Skeletal muscle cell (primary cell): ENCODE measurements around the gene ERGIC3.

ENCODE experiments used
- DNase-seq: peaks from one replicate; pipeline ENCODE4 v3.0.0-alpha.2; 2010; ENCODE audit warnings: low read depth
- H3K4me3 ChIP-seq: 2 replicates; pipeline ENCODE4 v1.5.1; 2011; ENCODE audit warnings: low read depth, mild to moderate bottlenecking, control low read depth, low read length, moderate library complexity

ERGIC3 gene

GRCh38 chr20:35587436-35587835 lies 45.6 kb downstream of the ERGIC3 start:
- H3K4me3 ChIP-seq: no peak overlapping the region
- no peak for DNase-seq

GRCh38 chr20:35588397-35588796 lies 46.5 kb downstream of the ERGIC3 start:
- H3K4me3 ChIP-seq: no peak overlapping the region
- DNase-seq: no peak

- H3K4me3 ChIP-seq: no peak overlapping the region
- DNase-seq: no peak
Measured at GRCh38 chr20:35592339-35592974, 50.6 kb downstream of the ERGIC3 start.

GRCh38 chr20:35595456-35595855 lies 53.6 kb downstream of the ERGIC3 start:
- DNase-seq: no peak
- H3K4me3 ChIP-seq: no peak overlapping the region

GRCh38 chr20:35595901-35596300 lies 54.0 kb downstream of the ERGIC3 start:
- H3K4me3 ChIP-seq: no peak overlapping the region
- DNase-seq: no peak

- H3K4me3 ChIP-seq: no peak overlapping the region
- no peak for DNase-seq
Measured at GRCh38 chr20:35597186-35597585, 55.3 kb downstream of the ERGIC3 start.

GRCh38 chr20:35598476-35598875 lies 56.6 kb downstream of the ERGIC3 start:
- H3K4me3 ChIP-seq: no peak overlapping the region
- DNase-seq: no peak

GRCh38 chr20:35598899-35599775 lies 57.3 kb downstream of the ERGIC3 start:
- DNase-seq: no peak

GRCh38 chr20:35599776-35600120 lies 57.9 kb downstream of the ERGIC3 start:
- no peak overlapping the region for H3K4me3 ChIP-seq
- no peak for DNase-seq

More at GRCh38 chr20:35598899-35599775, 57.3 kb downstream of the ERGIC3 start:
- H3K4me3 ChIP-seq: no peak overlapping the region

GRCh38 chr20:35600176-35600992 lies 58.5 kb downstream of the ERGIC3 start:
- DNase-seq: no peak
- no peak overlapping the region for H3K4me3 ChIP-seq

- DNase-seq: peak; percentile 31
- peak overlapping the region; percentile 36 for H3K4me3 ChIP-seq
Measured at GRCh38 chr20:35600993-35601973, 59.4 kb downstream of the ERGIC3 start.

- peak overlapping the region; percentile 36 for H3K4me3 ChIP-seq
- DNase-seq: no peak
Measured at GRCh38 chr20:35601990-35602389, 60.1 kb downstream of the ERGIC3 start.

- no peak overlapping the region for H3K4me3 ChIP-seq
- no peak for DNase-seq
Measured at GRCh38 chr20:35602851-35603495, 61.1 kb downstream of the ERGIC3 start.

- no peak overlapping the region for H3K4me3 ChIP-seq
- DNase-seq: no peak
Measured at GRCh38 chr20:35603695-35604448, 62.0 kb downstream of the ERGIC3 start.

- no peak overlapping the region for H3K4me3 ChIP-seq
- no peak for DNase-seq
Measured at GRCh38 chr20:35604449-35604747, 62.5 kb downstream of the ERGIC3 start.

- no peak overlapping the region for H3K4me3 ChIP-seq
- no peak for DNase-seq
Measured at GRCh38 chr20:35606127-35606526, 64.2 kb downstream of the ERGIC3 start.
